Heart left ventricle (tissue), 16 donors: ENCODE measurements around the gene SPTLC3. TPM values are rescaled to one million over a fixed set of nuclear protein-coding genes. Genes with fewer than 3 reads are reported as not detected.

Experiments
- ATAC-seq, 4 donors: fragments of 200-7000 bp; cut with Tn5 transposase; one replicate each; pipeline ENCODE4 v1.9.1; 2020 to 2022; ENCODE audit warnings: moderate library complexity in 4 of 4, mild to moderate bottlenecking in 3 of 4, moderate number of reproducible peaks in 1 of 4
- DNase-seq, 5 donors: peaks; one replicate each; pipeline ENCODE4 v3.0.0-alpha.2; 2020
- H3K27ac ChIP-seq, 12 donors: fragments of 200-600 bp; sonication (generic) in 4 of 12; one replicate each; pipeline versions ENCODE4 v1.5.0 to v1.8.0; 2016 to 2022; ENCODE audit warnings: mild to moderate bottlenecking in 2 of 12
- H3K27me3 ChIP-seq, 9 donors: fragments of 200-600 bp; sonication (generic) in 2 of 9; one replicate each; pipeline versions ENCODE4 v1.5.1 to v1.8.0; 2016 to 2022; ENCODE audit warnings: mild to moderate bottlenecking in 3 of 9
- H3K36me3 ChIP-seq, 9 donors: fragments of 200-600 bp; sonication (generic) in 2 of 9; one replicate each; pipeline versions ENCODE4 v1.5.0 to v1.8.0; 2018 to 2022; ENCODE audit warnings: mild to moderate bottlenecking in 2 of 9
- H3K4me1 ChIP-seq, 12 donors: fragments of 200-600 bp; sonication (generic) in 4 of 12; one replicate each; pipeline versions ENCODE4 v1.5.0 to v1.8.0; 2016 to 2022; ENCODE audit warnings: mild to moderate bottlenecking in 3 of 12
- H3K4me3 ChIP-seq, 12 donors: fragments of 200-600 bp; sonication (generic) in 4 of 12; one replicate each; pipeline versions ENCODE4 v1.5.0 to v1.8.0; 2017 to 2022; ENCODE audit warnings: mild to moderate bottlenecking in 9 of 12, moderate library complexity in 4 of 12
- H3K9me3 ChIP-seq, 12 donors: fragments of 200-600 bp; sonication (generic) in 4 of 12; one replicate each; pipeline versions ENCODE4 v1.5.0 to v1.8.0; 2016 to 2022; ENCODE audit warnings: mild to moderate bottlenecking in 1 of 12
- CTCF ChIP-seq, 12 donors: fragments of 200-600 bp; sonication (generic) in 4 of 12; IDR thresholded peaks; one replicate each; pipeline versions ENCODE4 v1.5.0 to v1.8.0; 2018 to 2022; ENCODE audit warnings: antibody characterized with exemption in 12 of 12, mild to moderate bottlenecking in 5 of 12
- POLR2A ChIP-seq, 2 donors: fragments of 450-650 bp; IDR thresholded peaks; one replicate each; pipeline ENCODE4 v1.6.1; 2017; ENCODE audit warnings: antibody characterized with exemption in 2 of 2, mild to moderate bottlenecking in 2 of 2, moderate library complexity in 2 of 2
- WGBS, 4 donors: extraction: QIAGEN DNeasy Blood & Tissue Kit in 2 of 4; methylation state at CpG; one replicate each; pipeline versions ENCODE4 v1.1.5 to v1.1.7; 2013 to 2018; 5-methylcytosine and 5-hydroxymethylcytosine counted together
- intact Hi-C, 10 donors: fragments of 100-400 bp; cut with DNase I; formaldehyde crosslinking; loops; one replicate each; pipeline versions ENCODE4 v1.11.1 to v1.14.2; 2022
- polyA plus RNA-seq, 2 donors: library from polyadenylated mRNA; stranded (reverse); fragments of 200-250 nt; gene quantifications; one replicate each; pipeline ENCODE4 v1.2.3, GENCODE V29; 2013
- total RNA-seq, 9 donors: library from RNA; depleted of rRNA in 2 of 9; stranded (reverse); fragments of >200 nt in 2 of 9; fragmentation: NEBNext Ultra II Directional in 3 of 9; extraction: Animal tissue kit (Norgen Biotek cat#: 25700) in 3 of 9; gene quantifications; one replicate each; pipeline versions ENCODE4 v1.1.0 to v1.2.4, GENCODE V29; 2016 to 2023
- donor health status: ischemic (EF 13 %, LVEDD 7.1; RV severe dilation, severe dysfunction).
- donor health status: healthy with polysubstance abuse.
- donor health status: DM: no; HTN: yes; CAD: no.
- donor health status: DM: no; HTN: no; CAD: no.
- donor health status: ischemic (EF 25% LVEDD 6.9; RV normal size, moderate dysfunction).
- donor health status: ischemic (EF 25% LVEDD 5.7; RV mildly dilated, moderate dysfunction).
- donor health status: healthy.
- donor health status: DM: yes; HTN: yes; CAD: no.
- donor health status: ischemic (EF 35%, LVEDD 5.7; RV mildly dilated, moderate dysfunction).
- donor health status: nonischemic (EF 11% LVEDD 7.7; RV severe dilation, severe dysfunction).
- donor health status: DM: yes; HTN: yes; CAD: no.
- donor health status: PGD.
- donor health status: ischemic (EF 29% LVEDD 5.4; RV normal size, mild dysfunction).
- donor health status: nonischemic (EF 23%, LVEDD 6.1; RV moderate dilation, normal function).

Gene SPTLC3
- total and polyA plus RNA-seq, 11 donors: 0.57 to 15.4 (median 6.0) TPM

GRCh38 chr20:13216533-13216932 lies 207.8 kb downstream of the SPTLC3 start:
- peaks cover 8 to 47% (median 28%) of the 10 kb centered on the region in 9 donors for H3K27me3 ChIP-seq
- no peaks in the 10 kb centered on the region for H3K36me3 ChIP-seq
- no peak overlapping the region for H3K27ac ChIP-seq
- DNase-seq: no peak
- intact Hi-C loops: no loop called here
- TF ChIP-seq CTCF (IDR thresholded peaks at IDR 0.05): no peak
- TF ChIP-seq POLR2A (IDR thresholded peaks at IDR 0.05): no peak
- ATAC-seq: no peak
- WGBS, 4 donors: 38 to 54% (median 52%) methylated on average over 1 of the region's 1 CpG
- peaks cover 0 to 6% (median 0%) of the 10 kb centered on the region in 12 donors for H3K9me3 ChIP-seq
- peaks cover 0 to 19% (median 7%) of the 10 kb centered on the region in 12 donors for H3K4me1 ChIP-seq
- H3K4me3 ChIP-seq: no peak overlapping the region

Other genes starting within 250 kb of the SPTLC3 start
- gene ISM1, start 212.3 kb downstream of the SPTLC3 start, total RNA-seq: 1 to 10 TPM in 7 of 9 donors, under 1 TPM in 2; 0.46 to 2.9 (median 1.7) TPM
- under 1 TPM; 0.58 to 0.80 TPM for gene ISM1, start 212.3 kb downstream of the SPTLC3 start, polyA plus RNA-seq